T-helper 9 cell (primary cell): ENCODE results near the gene CRCP.
A peak's percentile ranks its signal among the peaks of the same experiment; 100 is the strongest.
"Not testable (repeated sequence)": the region's sequence is repeated elsewhere in the genome, so short reads cannot be mapped to it uniquely, and the experiment has no call there.

Experiments
- DNase-seq: peaks from one replicate; pipeline ENCODE4 v3.0.0-alpha.2; 2020
- total RNA-seq, 2 donors: gene quantifications; one replicate each; lab custom pipeline; 2026; lab: John Stamatoyannopoulos, UW

The CRCP gene
- total RNA-seq = 31.9 to 42.6 reads per million in 2 donors

- DNase-seq = peak; percentile 81
Observed at GRCh38 chr7:66114743-66115649, at the start of gene CRCP. Gene CRCP (plus strand): TSS chr7:66114847. CDS start chr7:66114963, 116 bp downstream.

GRCh38 chr7:66069732-66070131 is 44.9 kb upstream of the CRCP start:
- no peak for DNase-seq

- DNase-seq = no peak
Observed at GRCh38 chr7:66070222-66070621, 44.4 kb upstream of the CRCP start.

GRCh38 chr7:66072208-66072607 is 42.4 kb upstream of the CRCP start:
- DNase-seq = not testable (repeated sequence)

- peak; percentile 79 for DNase-seq
Observed at GRCh38 chr7:66075590-66076461, 38.8 kb upstream of the CRCP start, which contains the start of gene ASL. Gene ASL (plus strand): TSS chr7:66075819. CDS start chr7:66076082, 263 bp downstream.

DNA sequence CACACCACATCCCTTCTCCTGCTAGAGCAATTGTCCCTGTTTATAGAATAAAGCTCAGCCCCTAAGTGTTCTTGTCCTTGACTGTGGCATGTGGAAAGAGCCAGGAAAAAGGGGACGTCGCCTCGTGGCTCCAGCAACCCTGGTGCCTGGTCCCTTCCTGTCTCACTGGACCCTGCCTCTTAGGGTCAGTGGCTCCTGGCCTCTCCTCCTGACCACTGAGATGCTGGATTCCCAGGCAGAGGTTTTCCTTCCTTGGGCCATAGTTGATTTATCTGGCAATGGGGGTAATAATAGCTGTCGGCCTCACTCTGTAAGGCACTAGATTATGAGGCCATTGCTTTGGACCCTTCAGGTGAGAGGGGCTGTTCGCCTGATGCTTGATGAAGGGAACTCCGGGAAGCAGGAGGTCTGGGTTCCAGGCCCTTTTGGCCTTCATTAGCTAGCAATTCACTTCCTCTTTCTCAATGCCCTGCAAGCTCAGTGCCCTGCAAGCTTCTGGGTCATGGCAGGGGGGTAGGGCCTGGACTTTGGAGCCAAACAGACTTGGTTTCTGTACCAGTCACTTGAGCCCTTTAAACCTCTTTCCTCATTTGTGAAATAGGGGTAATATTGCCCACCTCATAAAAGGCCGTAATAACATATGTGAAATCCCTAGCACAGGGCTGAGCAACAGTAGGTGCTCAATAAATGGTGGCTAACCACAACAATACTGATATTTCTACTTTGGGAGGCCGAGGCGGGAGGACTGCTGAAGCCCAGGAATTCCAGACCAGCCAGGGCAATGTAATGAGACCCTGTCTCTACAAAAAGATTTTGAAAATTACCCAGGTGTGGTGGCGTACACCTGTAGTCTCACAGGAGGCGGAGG is 38.0 kb upstream of the CRCP start:
- no peak for DNase-seq

GRCh38 chr7:66078067-66078466 is 36.6 kb upstream of the CRCP start:
- no peak for DNase-seq

- DNase-seq = no peak
Observed at GRCh38 chr7:66082083-66082482, 32.6 kb upstream of the CRCP start.

DNA sequence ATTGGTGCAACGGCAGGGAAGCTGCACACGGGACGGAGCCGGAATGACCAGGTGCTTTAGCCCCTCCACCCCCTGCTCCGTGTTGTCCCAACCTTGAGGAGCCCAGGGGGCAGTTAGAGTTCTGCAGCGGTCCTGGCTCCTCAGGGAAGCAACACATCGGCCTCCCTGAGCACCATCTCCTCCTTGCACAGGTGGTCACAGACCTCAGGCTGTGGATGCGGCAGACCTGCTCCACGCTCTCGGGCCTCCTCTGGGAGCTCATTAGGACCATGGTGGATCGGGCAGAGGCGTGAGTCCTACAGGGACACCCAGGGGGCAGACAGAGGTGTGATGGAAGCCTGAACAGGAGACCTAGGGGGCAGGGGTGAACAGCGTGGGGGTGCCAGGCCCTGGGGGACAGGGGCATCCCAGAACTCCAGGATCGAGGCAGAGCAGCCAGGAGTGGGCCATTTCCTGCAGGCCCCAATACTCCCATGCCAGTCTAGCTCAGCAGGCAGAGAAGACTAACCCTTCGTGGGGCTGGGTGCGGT is 31.7 kb upstream of the CRCP start:
- no peak for DNase-seq

- no peak for DNase-seq
Observed at GRCh38 chr7:66083677-66084076, 31.0 kb upstream of the CRCP start.

- DNase-seq = no peak
Observed at GRCh38 chr7:66088861-66089838, 25.5 kb upstream of the CRCP start.

- no peak for DNase-seq
Observed at GRCh38 chr7:66092654-66093053, 22.0 kb upstream of the CRCP start.

- DNase-seq = no peak
Observed at GRCh38 chr7:66095010-66095409, 19.6 kb upstream of the CRCP start.

GRCh38 chr7:66099232-66099550 is 15.5 kb upstream of the CRCP start:
- DNase-seq = no peak

- DNase-seq = peak; percentile 9
Observed at GRCh38 chr7:66099551-66100407, 14.9 kb upstream of the CRCP start.

GRCh38 chr7:66100408-66101050 is 14.1 kb upstream of the CRCP start:
- DNase-seq = no peak

DNA sequence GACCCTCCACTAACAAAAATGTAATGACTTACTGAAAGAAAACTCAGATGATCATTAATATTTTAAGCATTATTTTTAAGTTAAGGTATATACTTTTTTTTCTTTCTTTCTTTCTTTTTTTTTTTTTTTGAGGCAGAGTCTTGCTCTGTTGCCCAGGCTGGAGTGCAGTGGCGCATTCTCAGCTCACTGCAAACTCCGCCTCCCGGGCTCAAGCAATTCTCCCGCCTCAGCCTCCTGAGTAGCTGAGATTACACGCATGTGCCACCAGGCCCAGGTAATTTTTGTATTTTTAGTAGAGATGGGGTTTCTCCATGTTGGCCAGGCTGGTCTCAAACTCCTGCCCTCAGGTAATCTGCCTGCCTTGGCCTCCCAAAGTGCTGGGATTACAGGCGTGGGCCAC is 12.5 kb upstream of the CRCP start:
- not testable (repeated sequence) for DNase-seq

- not testable (repeated sequence) for DNase-seq
Observed at GRCh38 chr7:66103994-66104393, 10.7 kb upstream of the CRCP start.

DNA sequence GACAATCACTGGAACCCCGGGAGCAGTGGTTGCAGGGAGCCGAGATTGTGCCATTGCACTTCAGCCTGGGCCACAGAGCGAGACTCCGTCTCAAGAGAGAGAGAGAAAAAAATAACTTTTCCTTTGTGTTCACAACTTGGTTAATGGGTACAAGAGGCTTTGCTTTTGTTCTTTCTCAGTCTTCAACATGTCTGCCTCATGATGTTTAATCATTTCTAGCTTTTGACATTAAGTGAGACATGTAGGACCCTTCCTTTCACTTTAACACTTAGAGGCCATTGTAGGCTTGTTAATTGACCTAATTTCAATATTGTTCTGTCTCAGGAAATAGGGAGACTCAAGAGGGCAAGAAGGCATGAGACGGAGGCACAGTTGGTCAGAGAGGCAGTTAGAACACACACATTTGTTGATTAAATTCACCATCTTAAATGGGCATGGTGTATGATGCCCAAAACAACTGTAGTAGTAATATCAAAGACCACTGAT is 9.3 kb upstream of the CRCP start:
- DNase-seq = no peak
